IMR-90 (cell line): ENCODE measurements around the gene DNAJB8. TPM values are rescaled to one million over a fixed set of nuclear protein-coding genes. Genes with fewer than 3 reads are reported as not detected.

Experiments
- ATAC-seq: fragments of 200-7000 bp; cut with Tn5 transposase; 2 replicates; pipeline ENCODE4 v1.9.1; 2020; ENCODE audit warnings: low read depth, mild to moderate bottlenecking, moderate library complexity
- Bru-seq: library from RNA; stranded (reverse); fragments of 400-500 nt; gene quantifications from one replicate; lab custom pipeline; 2021; lab: Mats Ljungman, UMichigan
- BruChase-seq, 2 experiments: library from RNA; stranded (reverse); fragments of 400-500 nt; gene quantifications; one replicate each; lab custom pipeline; 2021; lab: Mats Ljungman, UMichigan
- BruUV-seq: library from RNA; stranded (reverse); fragments of 400-500 nt; replicated peaks from 2 replicates; lab custom pipeline; 2021; lab: Mats Ljungman, UMichigan
- CTCF ChIA-PET: fragments of 300-600 bp; formaldehyde crosslinking; extraction: SDS; loops from one replicate; lab custom pipeline; 2021; ENCODE audit warnings: antibody characterized with exemption; lab: Yijun Ruan, JAX
- POLR2A ChIA-PET: fragments of 300-600 bp; sonication (Branson Sonifier 250); formaldehyde crosslinking; loops from one replicate; lab custom pipeline; 2022; ENCODE audit warnings: antibody characterized with exemption; ENCODE audit not compliant: unreplicated experiment; lab: Charles Lee
- DNase-seq: peaks from one replicate; pipeline ENCODE4 v3.0.0; 2013
- H2AFZ ChIP-seq: replicated peaks from 2 replicates; pipeline ENCODE3; 2013; ENCODE audit warnings: low read length, mild to moderate bottlenecking; ENCODE audit not compliant: poor library complexity
- H2AK5ac ChIP-seq: 2 replicates; pipeline ENCODE4 v1.6.1; 2013; ENCODE audit warnings: low read depth, low read length, inconsistent platforms
- H2AK9ac ChIP-seq: replicated peaks from 2 replicates; pipeline ENCODE3; 2013; ENCODE audit warnings: mild to moderate bottlenecking, low read depth, low read length, moderate library complexity; ENCODE audit not compliant: poor library complexity
- H2BK120ac ChIP-seq: 2 replicates; pipeline ENCODE4 v1.6.1; 2013; ENCODE audit warnings: low read depth, low read length, inconsistent platforms
- H2BK15ac ChIP-seq: 3 replicates; pipeline ENCODE4 v1.6.1; 2013; ENCODE audit warnings: low read depth, low read length, inconsistent platforms
- H2BK20ac ChIP-seq: 2 replicates; pipeline ENCODE4 v1.6.1; 2013; ENCODE audit warnings: low read depth, mild to moderate bottlenecking, inconsistent platforms, low read length, moderate library complexity
- H2BK5ac ChIP-seq: 2 replicates; pipeline ENCODE4 v1.6.1; 2013; ENCODE audit warnings: mild to moderate bottlenecking, low read depth, low read length, inconsistent platforms; ENCODE audit not compliant: poor library complexity, severe bottlenecking
- H3K14ac ChIP-seq: replicated peaks from 2 replicates; pipeline ENCODE4 v1.6.1; 2013; ENCODE audit warnings: low read depth, low read length, inconsistent platforms
- H3K18ac ChIP-seq: 2 replicates; pipeline ENCODE4 v1.6.1; 2013; ENCODE audit warnings: low read depth, low read length, control low read depth
- H3K23ac ChIP-seq: 2 replicates; pipeline ENCODE4 v1.6.1; 2013; ENCODE audit warnings: low read depth, low read length, inconsistent platforms
- H3K27ac ChIP-seq: 2 replicates; pipeline ENCODE4 v1.5.1; 2013; ENCODE audit warnings: mild to moderate bottlenecking, control low read depth, low read length; ENCODE audit not compliant: insufficient read depth
- H3K27me3 ChIP-seq: 2 replicates; pipeline ENCODE4 v1.6.1; 2013; ENCODE audit warnings: low read length; ENCODE audit not compliant: control insufficient read depth, insufficient read depth
- H3K36me3 ChIP-seq: 2 replicates; pipeline ENCODE4 v1.6.1; 2013; ENCODE audit warnings: low read length, mixed read lengths; ENCODE audit not compliant: control insufficient read depth, insufficient read depth
- H3K4ac ChIP-seq: 2 replicates; pipeline ENCODE4 v1.6.1; 2013; ENCODE audit warnings: low read depth, low read length, inconsistent platforms
- H3K4me1 ChIP-seq: 2 replicates; pipeline ENCODE4 v1.6.1; 2013; ENCODE audit warnings: low read length, mixed read lengths; ENCODE audit not compliant: control insufficient read depth, insufficient read depth
- H3K4me2 ChIP-seq: 2 replicates; pipeline ENCODE4 v1.6.1; 2013; ENCODE audit warnings: low read depth, mild to moderate bottlenecking, control low read depth, low read length, moderate library complexity
- H3K4me3 ChIP-seq: 2 replicates; pipeline ENCODE4 v1.5.1; 2013; ENCODE audit warnings: low read depth, mild to moderate bottlenecking, control low read depth, low read length, moderate library complexity; ENCODE audit not compliant: insufficient read depth
- H3K56ac ChIP-seq: 2 replicates; pipeline ENCODE4 v1.6.1; 2013; ENCODE audit warnings: low read length, inconsistent platforms; ENCODE audit not compliant: insufficient read depth; ENCODE audit errors: extremely low read depth
- H3K79me1 ChIP-seq, 2 experiments: 2 replicates each; pipeline ENCODE4 v1.6.1; 2013; ENCODE audit warnings: low read length in 2 of 2, inconsistent platforms in 1 of 2, low read depth in 1 of 2
- H3K9ac ChIP-seq: 2 replicates; pipeline ENCODE4 v1.6.1; 2013; ENCODE audit warnings: low read depth, low read length, control low read depth
- H3K9me1 ChIP-seq: 2 replicates; pipeline ENCODE4 v1.6.1; 2013; ENCODE audit warnings: low read length, inconsistent platforms; ENCODE audit not compliant: insufficient read depth
- H3K9me3 ChIP-seq: 2 replicates; pipeline ENCODE4 v1.6.1; 2013; ENCODE audit warnings: low read length; ENCODE audit not compliant: control insufficient read depth, insufficient read depth
- H4K20me1 ChIP-seq: 2 replicates; pipeline ENCODE4 v1.6.1; 2013; ENCODE audit warnings: low read length, inconsistent platforms; ENCODE audit not compliant: insufficient read depth
- H4K5ac ChIP-seq: 2 replicates; pipeline ENCODE4 v1.6.1; 2013; ENCODE audit warnings: mild to moderate bottlenecking, low read depth, low read length, control low read depth
- H4K8ac ChIP-seq, 2 experiments: 2 replicates each; pipeline ENCODE4 v1.6.1; 2013; ENCODE audit warnings: low read depth in 2 of 2, low read length in 2 of 2, control low read depth in 1 of 2, inconsistent platforms in 1 of 2
- H4K91ac ChIP-seq: 2 replicates; pipeline ENCODE4 v1.6.1; 2013; ENCODE audit warnings: low read depth, low read length, inconsistent platforms; ENCODE audit not compliant: insufficient read depth
- CEBPB ChIP-seq: IDR thresholded peaks from 2 replicates; pipeline ENCODE4 v1.6.1; 2012; ENCODE audit warnings: low read depth, low read length, improper control_type of control experiment
- CHD1 ChIP-seq: IDR thresholded peaks from 2 replicates; pipeline ENCODE4 v1.6.1; 2012; ENCODE audit warnings: low read depth, low read length, improper control_type of control experiment
- FOS ChIP-seq: fragments of 150-350 bp; IDR thresholded peaks from 2 replicates; pipeline ENCODE4 v1.6.1; 2016; ENCODE audit warnings: low read depth, low read length
- MAFK ChIP-seq: IDR thresholded peaks from 2 replicates; pipeline ENCODE4 v1.6.1; 2012; ENCODE audit warnings: low read depth, low read length, improper control_type of control experiment
- MAZ ChIP-seq: IDR thresholded peaks from 2 replicates; pipeline ENCODE4 v1.6.1; 2012; ENCODE audit warnings: low read depth, mild to moderate bottlenecking, low read length, improper control_type of control experiment, moderate library complexity, borderline replicate concordance
- MXI1 ChIP-seq: IDR thresholded peaks from 2 replicates; pipeline ENCODE4 v1.6.1; 2012; ENCODE audit warnings: low read depth, mild to moderate bottlenecking, low read length, moderate library complexity, borderline replicate concordance
- POLR2A ChIP-seq: IDR thresholded peaks from 2 replicates; pipeline ENCODE4 v1.6.1; 2012; ENCODE audit warnings: mild to moderate bottlenecking, low read depth, low read length
- RAD21 ChIP-seq: IDR thresholded peaks from 2 replicates; pipeline ENCODE4 v1.6.1; 2012; ENCODE audit warnings: low read length, improper control_type of control experiment
- RCOR1 ChIP-seq: IDR thresholded peaks from 2 replicates; pipeline ENCODE4 v1.6.1; 2012; ENCODE audit warnings: mild to moderate bottlenecking, low read length, improper control_type of control experiment; ENCODE audit not compliant: insufficient replicate concordance
- RFX5 ChIP-seq: IDR thresholded peaks from 2 replicates; pipeline ENCODE4 v1.8.0; 2012; ENCODE audit warnings: low read depth, mild to moderate bottlenecking, low read length, moderate library complexity
- SMC3 ChIP-seq: fragments of 150-350 bp; IDR thresholded peaks from 2 replicates; pipeline ENCODE4 v1.6.1; 2016; ENCODE audit warnings: low read depth, mild to moderate bottlenecking, antibody characterized with exemption, low read length, moderate library complexity
- WGBS, 2 experiments: methylation state at CpG; one replicate each; pipeline versions ENCODE4 v1.1.5 to v1.1.7; 2013; ENCODE audit warnings: missing lambda C conversion rate in 2 of 2; ENCODE audit not compliant: insufficient read length in 1 of 2; ENCODE audit errors: extremely low coverage in 2 of 2; 5-methylcytosine and 5-hydroxymethylcytosine counted together
- dilution Hi-C: fragments of 300-500 bp; cut with HindIII; formaldehyde crosslinking; loops from one replicate; pipeline ENCODE4 v1.14.3; 2018; ENCODE audit warnings: low sequenced_read_pairs; ENCODE audit not compliant: unreplicated experiment
- in situ Hi-C: fragments of 300-500 bp; cut with MboI; formaldehyde crosslinking; loops from 3 replicates; pipeline ENCODE4 v1.14.3; 2019; ENCODE audit warnings: low sequenced_read_pairs, inconsistent platforms, mixed read lengths
- intact Hi-C: fragments of 100-400 bp; cut with micrococcal nuclease; formaldehyde crosslinking; loops from 2 replicates; pipeline ENCODE4 v1.10.0; 2022
- long read RNA-seq: library from polyadenylated mRNA; unstranded; transcript quantifications from one replicate; pipeline ENCODE4 v2.0.0, GENCODE V29; 2021; ENCODE audit not compliant: unreplicated experiment
- polyA plus RNA-seq, 3 experiments: library from polyadenylated mRNA; depleted of rRNA; stranded (reverse); fragments of >200 nt; gene quantifications; 2 replicates each; pipeline ENCODE4 v1.2.3, GENCODE V29; 2012; ENCODE audit warnings: low replicate concordance in 1 of 3
- total RNA-seq: library from RNA; depleted of rRNA; stranded (reverse); fragments of >200 nt; gene quantifications from 2 replicates; pipeline ENCODE4 v1.2.3, GENCODE V29; 2012; rRNA removed
- TF ChIP-seq, protein P1 (sequence below): fragments of 150-350 bp; IDR thresholded peaks from 2 replicates; pipeline ENCODE4 v1.6.1; 2017; ENCODE audit warnings: mild to moderate bottlenecking, antibody characterized with exemption, low read length, low read depth
- TF ChIP-seq, protein P2 (sequence below): conservative IDR thresholded peaks from 2 replicates; pipeline ENCODE4 v1.5.1; 2012; ENCODE audit warnings: mild to moderate bottlenecking, low read depth, low read length, improper control_type of control experiment
- TF ChIP-seq, protein P3 (sequence below): fragments of 150-350 bp; IDR thresholded peaks from 2 replicates; pipeline ENCODE4 v1.6.1; 2016; ENCODE audit warnings: low read depth, mild to moderate bottlenecking, low read length, moderate library complexity, borderline replicate concordance

Gene DNAJB8
- not detected in 2 replicates for total RNA-seq
- not detected in 2 replicates for polyA plus RNA-seq (2012; rRNA removed)
- polyA plus RNA-seq (2012; cell fraction: cytosol; rRNA removed), result not detected in 2 replicates
- not detected in 2 replicates for polyA plus RNA-seq (2012; cell fraction: nucleus; rRNA removed; ENCODE audit: low replicate concordance)
- Bru-seq, nascent RNA, result not detected
- not detected for BruChase-seq, experiment 1, labeled RNA remaining after a 6-hour chase
- not detected for BruChase-seq, experiment 2, labeled RNA remaining after a 2-hour chase
- long read RNA-seq, result 0 reads

DNA sequence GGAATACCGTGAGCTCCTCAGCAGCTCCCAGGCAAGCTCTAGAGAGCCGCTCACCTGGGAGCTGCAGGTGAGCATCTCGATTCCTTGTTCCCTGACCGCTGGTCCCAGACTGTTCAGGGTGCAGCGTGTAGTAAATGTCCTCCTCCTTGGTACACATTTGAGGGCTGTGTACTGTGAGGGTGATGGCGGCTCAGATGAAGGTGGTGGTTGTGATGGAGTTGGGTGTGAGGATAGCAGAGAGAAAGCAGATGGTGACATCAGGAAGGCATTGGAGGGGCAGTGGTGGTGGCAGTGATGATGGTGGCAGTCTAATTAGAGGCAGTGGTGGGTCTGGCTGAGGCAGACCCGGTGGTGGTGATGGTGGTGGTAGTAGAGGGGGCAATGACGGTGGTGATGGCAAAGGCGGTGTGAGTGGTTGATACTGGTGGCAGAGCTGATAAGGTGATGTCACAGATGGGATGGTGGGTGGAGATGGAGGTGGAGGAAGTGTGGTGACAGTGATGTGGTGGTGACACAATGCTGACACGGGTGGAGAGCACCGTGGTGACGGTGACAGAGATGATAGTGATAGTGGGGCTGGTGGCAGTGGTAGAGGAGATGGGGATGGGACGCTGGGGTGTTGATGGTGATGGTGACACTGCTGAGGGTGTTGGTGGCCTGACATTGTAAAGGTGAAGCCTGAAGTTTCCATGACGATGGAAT lies at the start of gene DNAJB8:
TSS of gene DNAJB8 (minus strand) at position 51 of the 702 bp plus-strand sequence. CDS start 3,645 bp downstream, outside the sequence.
- Histone ChIP-seq H2AK9ac (no peak within 1 kb of the TSS), H2BK20ac (no peak within 1 kb of the TSS), H2BK15ac (no peak within 1 kb of the TSS), H3K9ac (no peak within 1 kb of the TSS), H3K9me3 (peaks cover 7% of the 10 kb centered on the region), H3K56ac (no peak within 1 kb of the TSS), H3K4me3 (no peak within 1 kb of the TSS), H3K27ac (no peak within 1 kb of the TSS), H2AK5ac (no peak within 1 kb of the TSS), H3K79me1 (no peaks in the 10 kb centered on the region), H3K14ac (no peak within 1 kb of the TSS), H4K20me1 (no peaks in the 10 kb centered on the region), H3K4me1 (no peaks in the 10 kb centered on the region), H4K91ac (no peak within 1 kb of the TSS), H3K4me2 (no peak within 1 kb of the TSS), H2AFZ (peak within 1 kb of the TSS; percentile 21), H2BK120ac (no peak within 1 kb of the TSS), H3K23ac (no peak within 1 kb of the TSS), H3K27me3 (peaks cover 73% of the 10 kb centered on the region), H2BK5ac (no peak within 1 kb of the TSS), H4K8ac (no peak within 1 kb of the TSS), H3K36me3 (no peaks in the 10 kb centered on the region), H3K4ac (no peak within 1 kb of the TSS), H3K18ac (no peak within 1 kb of the TSS), H4K5ac (no peak within 1 kb of the TSS), H3K9me1 (peaks cover 4% of the 10 kb centered on the region; the same call in 1 of the 2 replicates)
- TF ChIP-seq POLR2A, result no peak
- no peak for TF ChIP-seq MXI1
- TF ChIP-seq, protein P1, sequence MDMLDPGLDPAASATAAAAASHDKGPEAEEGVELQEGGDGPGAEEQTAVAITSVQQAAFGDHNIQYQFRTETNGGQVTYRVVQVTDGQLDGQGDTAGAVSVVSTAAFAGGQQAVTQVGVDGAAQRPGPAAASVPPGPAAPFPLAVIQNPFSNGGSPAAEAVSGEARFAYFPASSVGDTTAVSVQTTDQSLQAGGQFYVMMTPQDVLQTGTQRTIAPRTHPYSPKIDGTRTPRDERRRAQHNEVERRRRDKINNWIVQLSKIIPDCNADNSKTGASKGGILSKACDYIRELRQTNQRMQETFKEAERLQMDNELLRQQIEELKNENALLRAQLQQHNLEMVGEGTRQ, result no peak
- no peak for TF ChIP-seq FOS
- TF ChIP-seq CEBPB, result no peak
- TF ChIP-seq SMC3, result no peak
- no peak for TF ChIP-seq RAD21
- no peak for TF ChIP-seq RFX5
- TF ChIP-seq RCOR1, result no peak
- no peak for TF ChIP-seq CHD1
- TF ChIP-seq MAZ, result no peak
- no peak for TF ChIP-seq MAFK
- TF ChIP-seq, protein P2, sequence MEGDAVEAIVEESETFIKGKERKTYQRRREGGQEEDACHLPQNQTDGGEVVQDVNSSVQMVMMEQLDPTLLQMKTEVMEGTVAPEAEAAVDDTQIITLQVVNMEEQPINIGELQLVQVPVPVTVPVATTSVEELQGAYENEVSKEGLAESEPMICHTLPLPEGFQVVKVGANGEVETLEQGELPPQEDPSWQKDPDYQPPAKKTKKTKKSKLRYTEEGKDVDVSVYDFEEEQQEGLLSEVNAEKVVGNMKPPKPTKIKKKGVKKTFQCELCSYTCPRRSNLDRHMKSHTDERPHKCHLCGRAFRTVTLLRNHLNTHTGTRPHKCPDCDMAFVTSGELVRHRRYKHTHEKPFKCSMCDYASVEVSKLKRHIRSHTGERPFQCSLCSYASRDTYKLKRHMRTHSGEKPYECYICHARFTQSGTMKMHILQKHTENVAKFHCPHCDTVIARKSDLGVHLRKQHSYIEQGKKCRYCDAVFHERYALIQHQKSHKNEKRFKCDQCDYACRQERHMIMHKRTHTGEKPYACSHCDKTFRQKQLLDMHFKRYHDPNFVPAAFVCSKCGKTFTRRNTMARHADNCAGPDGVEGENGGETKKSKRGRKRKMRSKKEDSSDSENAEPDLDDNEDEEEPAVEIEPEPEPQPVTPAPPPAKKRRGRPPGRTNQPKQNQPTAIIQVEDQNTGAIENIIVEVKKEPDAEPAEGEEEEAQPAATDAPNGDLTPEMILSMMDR, result no peak
- TF ChIP-seq, protein P3, sequence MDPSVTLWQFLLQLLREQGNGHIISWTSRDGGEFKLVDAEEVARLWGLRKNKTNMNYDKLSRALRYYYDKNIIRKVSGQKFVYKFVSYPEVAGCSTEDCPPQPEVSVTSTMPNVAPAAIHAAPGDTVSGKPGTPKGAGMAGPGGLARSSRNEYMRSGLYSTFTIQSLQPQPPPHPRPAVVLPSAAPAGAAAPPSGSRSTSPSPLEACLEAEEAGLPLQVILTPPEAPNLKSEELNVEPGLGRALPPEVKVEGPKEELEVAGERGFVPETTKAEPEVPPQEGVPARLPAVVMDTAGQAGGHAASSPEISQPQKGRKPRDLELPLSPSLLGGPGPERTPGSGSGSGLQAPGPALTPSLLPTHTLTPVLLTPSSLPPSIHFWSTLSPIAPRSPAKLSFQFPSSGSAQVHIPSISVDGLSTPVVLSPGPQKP, result no peak
- BruUV-seq, result no TSS peak
- 74% methylated on average over 9 of the region's 14 CpGs; no CpG with 5 or more reads in 1 of the 2 experiments for WGBS, 2 experiments
- ATAC-seq, result no peak
- DNase-seq, result no peak
- ChIA-PET POLR2A (no interaction called here), CTCF (no interaction called here)
- dilution Hi-C loops, result no loop called here
- in situ Hi-C loops, result no loop called here
- intact Hi-C loops, result no loop called here
